IMR-90 (cell line): Measurements from ENCODE around the gene PCDHGA9. TPM values are rescaled to one million over a fixed set of nuclear protein-coding genes. Genes with fewer than 3 reads are reported as not detected.

ENCODE experiments used
- ATAC-seq: fragments of 200-7000 bp; cut with Tn5 transposase; 2 replicates; pipeline ENCODE4 v1.9.1; 2020; ENCODE audit warnings: low read depth, mild to moderate bottlenecking, moderate library complexity
- BruUV-seq: library from RNA; stranded (reverse); fragments of 400-500 nt; replicated peaks from 2 replicates; lab custom pipeline; 2021; lab: Mats Ljungman, UMichigan
- CTCF ChIA-PET: fragments of 300-600 bp; formaldehyde crosslinking; extraction: SDS; loops from one replicate; lab custom pipeline; 2021; ENCODE audit warnings: antibody characterized with exemption; lab: Yijun Ruan, JAX
- POLR2A ChIA-PET: fragments of 300-600 bp; sonication (Branson Sonifier 250); formaldehyde crosslinking; loops from one replicate; lab custom pipeline; 2022; ENCODE audit warnings: antibody characterized with exemption; ENCODE audit not compliant: unreplicated experiment; lab: Charles Lee
- DNase-seq: peaks from one replicate; pipeline ENCODE4 v3.0.0; 2013
- H2AFZ ChIP-seq: replicated peaks from 2 replicates; pipeline ENCODE3; 2013; ENCODE audit warnings: low read length, mild to moderate bottlenecking; ENCODE audit not compliant: poor library complexity
- H2AK5ac ChIP-seq: 2 replicates; pipeline ENCODE4 v1.6.1; 2013; ENCODE audit warnings: low read depth, low read length, inconsistent platforms
- H2AK9ac ChIP-seq: replicated peaks from 2 replicates; pipeline ENCODE3; 2013; ENCODE audit warnings: mild to moderate bottlenecking, low read depth, low read length, moderate library complexity; ENCODE audit not compliant: poor library complexity
- H2BK120ac ChIP-seq: 2 replicates; pipeline ENCODE4 v1.6.1; 2013; ENCODE audit warnings: low read depth, low read length, inconsistent platforms
- H2BK15ac ChIP-seq: 3 replicates; pipeline ENCODE4 v1.6.1; 2013; ENCODE audit warnings: low read depth, low read length, inconsistent platforms
- H2BK20ac ChIP-seq: 2 replicates; pipeline ENCODE4 v1.6.1; 2013; ENCODE audit warnings: low read depth, mild to moderate bottlenecking, inconsistent platforms, low read length, moderate library complexity
- H2BK5ac ChIP-seq: 2 replicates; pipeline ENCODE4 v1.6.1; 2013; ENCODE audit warnings: mild to moderate bottlenecking, low read depth, low read length, inconsistent platforms; ENCODE audit not compliant: poor library complexity, severe bottlenecking
- H3K14ac ChIP-seq: replicated peaks from 2 replicates; pipeline ENCODE4 v1.6.1; 2013; ENCODE audit warnings: low read depth, low read length, inconsistent platforms
- H3K18ac ChIP-seq: 2 replicates; pipeline ENCODE4 v1.6.1; 2013; ENCODE audit warnings: low read depth, low read length, control low read depth
- H3K23ac ChIP-seq: 2 replicates; pipeline ENCODE4 v1.6.1; 2013; ENCODE audit warnings: low read depth, low read length, inconsistent platforms
- H3K27ac ChIP-seq: 2 replicates; pipeline ENCODE4 v1.5.1; 2013; ENCODE audit warnings: mild to moderate bottlenecking, control low read depth, low read length; ENCODE audit not compliant: insufficient read depth
- H3K27me3 ChIP-seq: 2 replicates; pipeline ENCODE4 v1.6.1; 2013; ENCODE audit warnings: low read length; ENCODE audit not compliant: control insufficient read depth, insufficient read depth
- H3K36me3 ChIP-seq: 2 replicates; pipeline ENCODE4 v1.6.1; 2013; ENCODE audit warnings: low read length, mixed read lengths; ENCODE audit not compliant: control insufficient read depth, insufficient read depth
- H3K4ac ChIP-seq: 2 replicates; pipeline ENCODE4 v1.6.1; 2013; ENCODE audit warnings: low read depth, low read length, inconsistent platforms
- H3K4me1 ChIP-seq: 2 replicates; pipeline ENCODE4 v1.6.1; 2013; ENCODE audit warnings: low read length, mixed read lengths; ENCODE audit not compliant: control insufficient read depth, insufficient read depth
- H3K4me2 ChIP-seq: 2 replicates; pipeline ENCODE4 v1.6.1; 2013; ENCODE audit warnings: low read depth, mild to moderate bottlenecking, control low read depth, low read length, moderate library complexity
- H3K4me3 ChIP-seq: 2 replicates; pipeline ENCODE4 v1.5.1; 2013; ENCODE audit warnings: low read depth, mild to moderate bottlenecking, control low read depth, low read length, moderate library complexity; ENCODE audit not compliant: insufficient read depth
- H3K56ac ChIP-seq: 2 replicates; pipeline ENCODE4 v1.6.1; 2013; ENCODE audit warnings: low read length, inconsistent platforms; ENCODE audit not compliant: insufficient read depth; ENCODE audit errors: extremely low read depth
- H3K79me1 ChIP-seq, 2 experiments: 2 replicates each; pipeline ENCODE4 v1.6.1; 2013; ENCODE audit warnings: low read length in 2 of 2, inconsistent platforms in 1 of 2, low read depth in 1 of 2
- H3K9ac ChIP-seq: 2 replicates; pipeline ENCODE4 v1.6.1; 2013; ENCODE audit warnings: low read depth, low read length, control low read depth
- H3K9me1 ChIP-seq: 2 replicates; pipeline ENCODE4 v1.6.1; 2013; ENCODE audit warnings: low read length, inconsistent platforms; ENCODE audit not compliant: insufficient read depth
- H3K9me3 ChIP-seq: 2 replicates; pipeline ENCODE4 v1.6.1; 2013; ENCODE audit warnings: low read length; ENCODE audit not compliant: control insufficient read depth, insufficient read depth
- H4K20me1 ChIP-seq: 2 replicates; pipeline ENCODE4 v1.6.1; 2013; ENCODE audit warnings: low read length, inconsistent platforms; ENCODE audit not compliant: insufficient read depth
- H4K5ac ChIP-seq: 2 replicates; pipeline ENCODE4 v1.6.1; 2013; ENCODE audit warnings: mild to moderate bottlenecking, low read depth, low read length, control low read depth
- H4K8ac ChIP-seq, 2 experiments: 2 replicates each; pipeline ENCODE4 v1.6.1; 2013; ENCODE audit warnings: low read depth in 2 of 2, low read length in 2 of 2, control low read depth in 1 of 2, inconsistent platforms in 1 of 2
- H4K91ac ChIP-seq: 2 replicates; pipeline ENCODE4 v1.6.1; 2013; ENCODE audit warnings: low read depth, low read length, inconsistent platforms; ENCODE audit not compliant: insufficient read depth
- ELK1 ChIP-seq: fragments of 150-350 bp; IDR thresholded peaks from 2 replicates; pipeline ENCODE4 v1.6.1; 2016; ENCODE audit warnings: low read depth, mild to moderate bottlenecking, low read length, moderate library complexity, borderline replicate concordance
- MAFK ChIP-seq: IDR thresholded peaks from 2 replicates; pipeline ENCODE4 v1.6.1; 2012; ENCODE audit warnings: low read depth, low read length, improper control_type of control experiment
- MXI1 ChIP-seq: IDR thresholded peaks from 2 replicates; pipeline ENCODE4 v1.6.1; 2012; ENCODE audit warnings: low read depth, mild to moderate bottlenecking, low read length, moderate library complexity, borderline replicate concordance
- RCOR1 ChIP-seq: IDR thresholded peaks from 2 replicates; pipeline ENCODE4 v1.6.1; 2012; ENCODE audit warnings: mild to moderate bottlenecking, low read length, improper control_type of control experiment; ENCODE audit not compliant: insufficient replicate concordance
- WGBS, 2 experiments: methylation state at CpG; one replicate each; pipeline versions ENCODE4 v1.1.5 to v1.1.7; 2013; ENCODE audit warnings: missing lambda C conversion rate in 2 of 2; ENCODE audit not compliant: insufficient read length in 1 of 2; ENCODE audit errors: extremely low coverage in 2 of 2; 5-methylcytosine and 5-hydroxymethylcytosine counted together
- dilution Hi-C: fragments of 300-500 bp; cut with HindIII; formaldehyde crosslinking; loops from one replicate; pipeline ENCODE4 v1.14.3; 2018; ENCODE audit warnings: low sequenced_read_pairs; ENCODE audit not compliant: unreplicated experiment
- in situ Hi-C: fragments of 300-500 bp; cut with MboI; formaldehyde crosslinking; loops from 3 replicates; pipeline ENCODE4 v1.14.3; 2019; ENCODE audit warnings: low sequenced_read_pairs, inconsistent platforms, mixed read lengths
- intact Hi-C: fragments of 100-400 bp; cut with micrococcal nuclease; formaldehyde crosslinking; loops from 2 replicates; pipeline ENCODE4 v1.10.0; 2022
- polyA plus RNA-seq, 3 experiments: library from polyadenylated mRNA; depleted of rRNA; stranded (reverse); fragments of >200 nt; gene quantifications; 2 replicates each; pipeline ENCODE4 v1.2.3, GENCODE V29; 2012; ENCODE audit warnings: low replicate concordance in 1 of 3
- total RNA-seq: library from RNA; depleted of rRNA; stranded (reverse); fragments of >200 nt; gene quantifications from 2 replicates; pipeline ENCODE4 v1.2.3, GENCODE V29; 2012

The PCDHGA9 gene
- total and polyA plus RNA-seq, 2 of the 4 experiments (the other 2 are of a cell fraction): 1.8 to 4.5 TPM

- no peak overlapping the region for H3K23ac ChIP-seq
- H3K9ac ChIP-seq: no peak overlapping the region
- no peak overlapping the region for H4K5ac ChIP-seq
- POLR2A ChIA-PET: no interaction called here
- H4K8ac ChIP-seq: no peak overlapping the region
- DNase-seq (no peak), ATAC-seq (no peak)
- peaks cover 28 to 33% of the 10 kb centered on the region in 2 experiments for H3K79me1 ChIP-seq
- no peak overlapping the region for H2AK9ac ChIP-seq
- no peak overlapping the region for H2BK15ac ChIP-seq
- 93% methylated on average over 3 of the region's 9 CpGs; no CpG with 5 or more reads in 1 of the 2 experiments for WGBS, 2 experiments
- H3K4me3 ChIP-seq: no peak overlapping the region
- no peak overlapping the region for H2BK120ac ChIP-seq
- H3K9me3 ChIP-seq: peaks cover 10% of the 10 kb centered on the region; the same call in 1 of the 2 replicates
- no peak overlapping the region for H3K18ac ChIP-seq
- H3K9me1 ChIP-seq: no peaks in the 10 kb centered on the region
- H3K27me3 ChIP-seq: no peaks in the 10 kb centered on the region
- H4K20me1 ChIP-seq: no peaks in the 10 kb centered on the region
- BruUV-seq: no TSS peak
- no peak for TF ChIP-seq MAFK
- no peak for TF ChIP-seq MXI1
- TF ChIP-seq RCOR1: no peak
- no peak for TF ChIP-seq ELK1
- peaks cover 11% of the 10 kb centered on the region for H3K36me3 ChIP-seq
- H2BK20ac ChIP-seq: no peak overlapping the region
- intact Hi-C loops (no loop called here), in situ Hi-C loops (no loop called here), dilution Hi-C loops (no loop called here)
- H3K14ac ChIP-seq: no peak overlapping the region
- no peak overlapping the region for H3K27ac ChIP-seq
- CTCF ChIA-PET: interaction anchor here (0.8 kb wide), 1 partner anchor 10 kb away, joined by 3 read pairs; the partner anchor contains the start of gene PCDHGA12
- H2AK5ac ChIP-seq: no peak overlapping the region
- H2BK5ac ChIP-seq: no peak overlapping the region
- no peak overlapping the region for H3K4ac ChIP-seq
- H4K91ac ChIP-seq: no peak overlapping the region
- H2AFZ ChIP-seq: no peak overlapping the region
- no peak overlapping the region for H3K56ac ChIP-seq
- peaks cover 2% of the 10 kb centered on the region; the same call in 1 of the 2 replicates for H3K4me1 ChIP-seq
- no peak overlapping the region for H3K4me2 ChIP-seq
Measured at GRCh38 chr5:141440341-141440740, 37.8 kb downstream of the PCDHGA9 start.
